OCI-LY1 (cell line): ENCODE results near the gene FAM151A.

Experiments
- H2AFZ ChIP-seq: fragments of 200-600 bp; sonication (generic), shearing (Covaris generic); 2 replicates; pipeline ENCODE4 v1.6.0; 2014; ENCODE audit warnings: antibody characterized with exemption, mild to moderate bottlenecking, low read length
- H3F3A ChIP-seq: fragments of 200-600 bp; sonication (generic), shearing (Covaris generic); 2 replicates; pipeline ENCODE4 v1.6.0; 2014; ENCODE audit warnings: mild to moderate bottlenecking, antibody characterized with exemption, low read length, moderate library complexity; ENCODE audit not compliant: insufficient read depth
- H3K27ac ChIP-seq: fragments of 200-600 bp; sonication (generic); 2 replicates; pipeline ENCODE4 v1.5.1; 2014; ENCODE audit warnings: low read length, mixed run types, mild to moderate bottlenecking, low read depth; ENCODE audit not compliant: poor library complexity, severe bottlenecking
- H3K27me3 ChIP-seq: fragments of 200-600 bp; sonication (generic); 2 replicates; pipeline ENCODE4 v1.6.0; 2014; ENCODE audit warnings: antibody characterized with exemption, mild to moderate bottlenecking, low read length, moderate library complexity; ENCODE audit not compliant: insufficient read depth
- H3K36me3 ChIP-seq: fragments of 200-600 bp; sonication (generic); 2 replicates; pipeline ENCODE4 v1.6.1; 2014; ENCODE audit warnings: mild to moderate bottlenecking, antibody characterized with exemption, low read length, moderate library complexity, mixed read lengths; ENCODE audit not compliant: insufficient read depth
- H3K4me1 ChIP-seq: fragments of 200-600 bp; sonication (generic); 2 replicates; pipeline ENCODE4 v1.5.1; 2014; ENCODE audit warnings: mild to moderate bottlenecking, low read length, moderate library complexity; ENCODE audit not compliant: insufficient read depth, severe bottlenecking
- H3K4me2 ChIP-seq: fragments of 200-600 bp; sonication (generic), shearing (Covaris generic); 2 replicates; pipeline ENCODE4 v1.6.1; 2014; ENCODE audit warnings: low read length
- H3K4me3 ChIP-seq: fragments of 200-600 bp; sonication (generic); 2 replicates; pipeline ENCODE4 v1.5.1; 2014; ENCODE audit warnings: low read length, low read depth, mild to moderate bottlenecking, mixed read lengths; ENCODE audit not compliant: poor library complexity, severe bottlenecking
- H3K79me2 ChIP-seq: fragments of 200-600 bp; shearing (Covaris generic); 2 replicates; pipeline ENCODE4 v1.6.1; 2016; ENCODE audit warnings: mixed run types, low read length, mixed read lengths; ENCODE audit not compliant: insufficient read depth
- H3K9ac ChIP-seq: fragments of 200-600 bp; sonication (generic), shearing (Covaris generic); 2 replicates; pipeline ENCODE4 v1.6.1; 2014; ENCODE audit warnings: mild to moderate bottlenecking, low read length, mixed read lengths
- H3K9me2 ChIP-seq: fragments of 200-600 bp; sonication (generic), shearing (Covaris generic); 2 replicates; pipeline ENCODE4 v1.6.1; 2014; ENCODE audit warnings: low read depth, mild to moderate bottlenecking, low read length, mixed read lengths
- H3K9me3 ChIP-seq: fragments of 200-600 bp; shearing (Covaris generic); 2 replicates; pipeline ENCODE4 v1.6.1; 2014; ENCODE audit warnings: low read length, mixed read lengths
- H4K20me1 ChIP-seq: fragments of 200-600 bp; sonication (generic), shearing (Covaris generic); 2 replicates; pipeline ENCODE4 v1.6.0; 2016; ENCODE audit warnings: mild to moderate bottlenecking, low read length; ENCODE audit not compliant: insufficient read depth
- CTCF ChIP-seq: fragments of 200-600 bp; sonication (generic), shearing (Covaris generic); IDR thresholded peaks from 2 replicates; pipeline ENCODE4 v1.5.1; 2017; ENCODE audit warnings: mild to moderate bottlenecking, antibody characterized with exemption, low read length, moderate library complexity, mixed read lengths
- EZH2 ChIP-seq: fragments of 200-600 bp; sonication (generic), shearing (Covaris generic); IDR thresholded peaks from 2 replicates; pipeline ENCODE4 v1.8.0; 2017; ENCODE audit warnings: borderline replicate concordance, mixed run types, mild to moderate bottlenecking, antibody characterized with exemption, low read length, moderate library complexity, mixed read lengths

The FAM151A gene

GRCh38 chr1:54585181-54586066 is 37.9 kb downstream of the FAM151A start:
- Histone ChIP-seq H3K9ac (no peak overlapping the region), H3F3A (no peaks in the 10 kb centered on the region), H3K79me2 (no peaks in the 10 kb centered on the region), H3K9me2 (no peaks in the 10 kb centered on the region), H2AFZ (no peak overlapping the region), H3K4me2 (no peak overlapping the region), H3K9me3 (no peaks in the 10 kb centered on the region), H4K20me1 (no peaks in the 10 kb centered on the region), H3K27me3 (peaks cover 4% of the 10 kb centered on the region; the same call in 1 of the 2 replicates), H3K27ac (no peak overlapping the region), H3K4me3 (no peak overlapping the region), H3K4me1 (no peaks in the 10 kb centered on the region), H3K36me3 (no peaks in the 10 kb centered on the region)
- TF ChIP-seq CTCF (no peak), EZH2 (no peak)

GRCh38 chr1:54584575-54584974 is 38.8 kb downstream of the FAM151A start:
- no peak for TF ChIP-seq EZH2
- no peak for TF ChIP-seq CTCF
- no peak overlapping the region for H3K4me3 ChIP-seq
- peaks cover 4% of the 10 kb centered on the region; the same call in 1 of the 2 replicates for H3K27me3 ChIP-seq
- no peaks in the 10 kb centered on the region for H3K9me2 ChIP-seq
- no peaks in the 10 kb centered on the region for H3F3A ChIP-seq
- H2AFZ ChIP-seq, result no peak overlapping the region
- no peaks in the 10 kb centered on the region for H3K79me2 ChIP-seq
- no peak overlapping the region for H3K4me2 ChIP-seq
- no peak overlapping the region for H3K9ac ChIP-seq
- no peaks in the 10 kb centered on the region for H4K20me1 ChIP-seq
- no peaks in the 10 kb centered on the region for H3K4me1 ChIP-seq
- H3K9me3 ChIP-seq, result no peaks in the 10 kb centered on the region
- no peak overlapping the region for H3K27ac ChIP-seq
- no peaks in the 10 kb centered on the region for H3K36me3 ChIP-seq

- Histone ChIP-seq H3K4me3 (no peak overlapping the region), H3K27ac (no peak overlapping the region), H3K9ac (no peak overlapping the region), H3K4me2 (no peak overlapping the region), H3K36me3 (no peaks in the 10 kb centered on the region), H3K9me2 (no peaks in the 10 kb centered on the region), H2AFZ (no peak overlapping the region), H3F3A (no peaks in the 10 kb centered on the region), H3K9me3 (no peaks in the 10 kb centered on the region), H3K79me2 (no peaks in the 10 kb centered on the region), H4K20me1 (no peaks in the 10 kb centered on the region), H3K27me3 (peaks cover 4% of the 10 kb centered on the region; the same call in 1 of the 2 replicates), H3K4me1 (no peaks in the 10 kb centered on the region)
- TF ChIP-seq CTCF (no peak), EZH2 (no peak)
Measured at GRCh38 chr1:54583871-54584270, 39.5 kb downstream of the FAM151A start.
